GM12892 (cell line): ENCODE data around the gene ATP10A.

ENCODE experiments used
- POLR2A ChIP-seq: IDR thresholded peaks from 2 replicates; pipeline ENCODE4 v1.6.1; 2011; ENCODE audit warnings: low read depth, low read length, control low read depth
- POLR2AphosphoS5 ChIP-seq: IDR thresholded peaks from 2 replicates; pipeline ENCODE4 v1.6.1; 2011; ENCODE audit warnings: low read depth, low read length, control low read depth

DNA sequence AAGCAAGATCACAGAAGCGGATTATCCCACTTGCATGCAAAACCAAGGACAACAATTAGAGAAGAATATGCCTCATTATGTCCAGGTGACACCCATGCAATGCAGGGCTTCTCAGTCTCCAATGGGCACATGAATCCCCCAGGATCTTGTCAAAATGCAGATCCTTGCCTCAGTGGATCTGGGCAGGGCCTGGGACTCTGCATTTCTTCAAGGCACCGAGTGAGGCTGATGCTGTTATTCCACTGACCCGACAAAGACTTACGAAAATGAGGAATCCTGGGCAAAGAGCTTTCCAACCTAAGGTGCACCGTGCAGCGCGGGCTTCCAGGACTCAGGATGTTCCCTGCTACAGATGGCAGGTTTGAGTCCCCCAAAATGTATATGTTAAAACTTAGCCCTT lies 99.2 kb downstream of the ATP10A start:
- TF ChIP-seq POLR2A (no peak), POLR2AphosphoS5 (no peak)
